SK-N-SH treated with all-trans-retinoic acid at 6 μM for 48 hours (cell line): ENCODE data around the gene CDKL5.

Source experiments
- ARNTL ChIP-seq: fragments of 450-650 bp; formaldehyde crosslinking; IDR thresholded peaks from 2 replicates; pipeline ENCODE4 v1.5.0; 2020; ENCODE audit warnings: low read depth, mild to moderate bottlenecking, moderate library complexity, borderline replicate concordance
- CSDC2 ChIP-seq: fragments of 250-450 bp; sonication (Bioruptor Pico); IDR thresholded peaks from 2 replicates; pipeline ENCODE4 v1.5.0; 2020; ENCODE audit warnings: mild to moderate bottlenecking, moderate library complexity
- ESRRG ChIP-seq: fragments of 250-450 bp; sonication (Bioruptor Pico); IDR thresholded peaks from 2 replicates; pipeline ENCODE4 v1.6.1; 2021; ENCODE audit warnings: mild to moderate bottlenecking
- GLIS3 ChIP-seq: fragments of 250-450 bp; sonication (Bioruptor Pico); IDR thresholded peaks from 2 replicates; pipeline ENCODE4 v1.5.0; 2020; ENCODE audit warnings: mild to moderate bottlenecking, moderate library complexity
- PPARA ChIP-seq: fragments of 250-450 bp; sonication (Bioruptor Pico); IDR thresholded peaks from 2 replicates; pipeline ENCODE4 v1.5.0; 2020; ENCODE audit warnings: mild to moderate bottlenecking, borderline replicate concordance
- RARB ChIP-seq: fragments of 250-450 bp; sonication (Bioruptor Pico); IDR thresholded peaks from 2 replicates; pipeline ENCODE4 v1.8.0; 2021; ENCODE audit warnings: mild to moderate bottlenecking, moderate library complexity
- ZFP3 ChIP-seq: fragments of 250-450 bp; sonication (Bioruptor Pico); IDR thresholded peaks from 2 replicates; pipeline ENCODE4 v1.5.0; 2020; ENCODE audit warnings: mild to moderate bottlenecking, moderate library complexity
- ZFP30 ChIP-seq: fragments of 450-650 bp; formaldehyde crosslinking; IDR thresholded peaks from 2 replicates; pipeline ENCODE4 v1.5.0; 2022; ENCODE audit warnings: mild to moderate bottlenecking, moderate library complexity
- ZNF565 ChIP-seq: fragments of 450-650 bp; formaldehyde crosslinking; conservative IDR thresholded peaks from 2 replicates; pipeline ENCODE4 v1.5.0; 2020; ENCODE audit warnings: low read depth, mild to moderate bottlenecking, moderate library complexity

GRCh38 chrX:18377796-18378195 lies 47.6 kb upstream of the CDKL5 start:
- no peak for TF ChIP-seq CSDC2
- no peak for TF ChIP-seq ZNF565 (CRISPR knock-in tag)
- no peak for TF ChIP-seq PPARA (CRISPR knock-in tag)
- TF ChIP-seq ZFP30 (CRISPR knock-in tag), result no peak
- no peak for TF ChIP-seq GLIS3 (CRISPR knock-in tag)
- TF ChIP-seq ZFP3 (CRISPR knock-in tag), result no peak
- no peak for TF ChIP-seq ESRRG
- no peak for TF ChIP-seq RARB
- no peak for TF ChIP-seq ARNTL (CRISPR knock-in tag)
